Regular cardiac myocyte (primary cell): Measurements from ENCODE around the gene COMMD3. TPM values are rescaled to one million over a fixed set of nuclear protein-coding genes. Genes with fewer than 3 reads are reported as not detected.

Source experiments
- total RNA-seq: library from RNA; depleted of rRNA; stranded (reverse); fragments of >200 nt; gene quantifications from 2 replicates; pipeline ENCODE4 v1.2.3, GENCODE V29; 2014

The COMMD3 gene
- 42.8 and 45.6 TPM in 2 replicates for total RNA-seq

GRCh38 chr10:22316286-22317075, at the start of gene COMMD3:
Gene COMMD3 (plus strand): TSS chr10:22316388. CDS start chr10:22316418, 30 bp downstream.

GRCh38 chr10:22320591-22321155, 4.5 kb downstream of the COMMD3 start, which contains the start of gene BMI1:
Gene BMI1 (plus strand): TSS chr10:22321099. CDS start chr10:22326450, 5,351 bp downstream.

GRCh38 chr10:22345301-22346095, 29.3 kb downstream of the COMMD3 start, which contains the start of gene SPAG6:
Gene SPAG6 (plus strand): TSS chr10:22345496. CDS start chr10:22345612, 116 bp downstream.

Other genes with a start within 250 kb of the COMMD3 start
- gene EBLN1, start 98.4 kb upstream of the COMMD3 start, total RNA-seq = not detected in 2 replicates
- 44.3 and 74.7 TPM in 2 replicates for gene BMI1, start 4.7 kb downstream of the COMMD3 start, total RNA-seq
- gene SPAG6, start 29.1 kb downstream of the COMMD3 start, total RNA-seq = under 0.01 TPM in 1 of 2 replicates, not detected in the other